Sigmoid colon (tissue), 4 donors: ENCODE measurements around the gene LBX2.

Source experiments
- EP300 ChIP-seq, 4 donors: sonication (generic); formaldehyde crosslinking; IDR thresholded peaks; one replicate each; pipeline ENCODE4 v1.6.1; 2017; ENCODE audit warnings: antibody characterized with exemption in 4 of 4
- POLR2A ChIP-seq, 2 donors: fragments of 450-650 bp; IDR thresholded peaks; one replicate each; pipeline ENCODE4 v1.6.1; 2016; ENCODE audit warnings: antibody characterized with exemption in 2 of 2, mild to moderate bottlenecking in 2 of 2, moderate library complexity in 2 of 2
- POLR2AphosphoS5 ChIP-seq, 4 donors: sonication (generic); formaldehyde crosslinking; IDR thresholded peaks; one replicate each; pipeline ENCODE4 v1.6.1; 2017; ENCODE audit warnings: antibody characterized with exemption in 4 of 4
- TF ChIP-seq, protein P1 (sequence below), 4 experiments: fragments of 450-650 bp in 3 of 4; fragments of 200-600 bp in 1 of 4; IDR thresholded peaks; one replicate each; pipeline ENCODE4 v1.5.1; 2016 to 2019; ENCODE audit warnings: antibody characterized with exemption in 4 of 4, mild to moderate bottlenecking in 3 of 4, moderate library complexity in 2 of 4

DNA sequence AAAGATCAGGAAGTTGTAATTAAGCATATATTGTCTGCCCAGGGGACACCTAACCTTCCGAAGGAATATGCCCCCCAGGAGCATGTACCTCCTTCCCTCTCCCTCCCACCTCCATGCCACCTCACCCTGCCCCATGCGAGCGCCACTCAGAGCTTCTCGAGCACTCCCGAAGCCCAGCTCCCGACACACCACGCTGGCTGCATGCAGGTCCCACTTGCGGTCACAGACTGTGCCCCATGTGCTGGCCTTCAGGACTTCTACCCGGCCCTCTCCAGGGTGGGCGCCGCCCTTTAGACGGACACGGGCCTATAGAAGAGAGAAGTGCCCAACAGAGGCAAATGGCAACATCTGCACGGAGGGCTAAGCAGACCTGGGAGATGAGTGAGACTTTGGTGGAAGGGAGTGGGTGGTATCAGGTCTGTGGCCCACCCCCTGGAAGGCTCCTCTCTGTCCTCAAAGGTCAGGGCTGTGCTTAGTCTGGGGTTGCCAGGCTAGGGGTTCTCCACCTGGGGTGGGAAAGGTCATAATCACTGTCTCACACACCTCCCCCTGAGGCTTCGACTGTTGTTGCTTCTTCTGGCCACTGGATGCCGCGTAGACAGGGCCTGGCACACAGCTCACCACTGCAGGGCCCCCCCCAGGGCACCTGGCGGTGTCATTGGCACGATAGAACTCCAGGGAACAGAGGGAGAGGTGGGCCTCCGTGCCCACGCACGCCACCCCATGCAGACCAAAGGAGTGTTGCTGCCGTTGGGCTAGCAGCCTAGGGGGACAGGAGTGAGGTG, 37.0 kb upstream of the LBX2 start:
- TF ChIP-seq POLR2A (IDR thresholded peaks at IDR 0.05): no peak
- TF ChIP-seq POLR2AphosphoS5 (IDR thresholded peaks at IDR 0.05): no peak
- TF ChIP-seq, protein P1, sequence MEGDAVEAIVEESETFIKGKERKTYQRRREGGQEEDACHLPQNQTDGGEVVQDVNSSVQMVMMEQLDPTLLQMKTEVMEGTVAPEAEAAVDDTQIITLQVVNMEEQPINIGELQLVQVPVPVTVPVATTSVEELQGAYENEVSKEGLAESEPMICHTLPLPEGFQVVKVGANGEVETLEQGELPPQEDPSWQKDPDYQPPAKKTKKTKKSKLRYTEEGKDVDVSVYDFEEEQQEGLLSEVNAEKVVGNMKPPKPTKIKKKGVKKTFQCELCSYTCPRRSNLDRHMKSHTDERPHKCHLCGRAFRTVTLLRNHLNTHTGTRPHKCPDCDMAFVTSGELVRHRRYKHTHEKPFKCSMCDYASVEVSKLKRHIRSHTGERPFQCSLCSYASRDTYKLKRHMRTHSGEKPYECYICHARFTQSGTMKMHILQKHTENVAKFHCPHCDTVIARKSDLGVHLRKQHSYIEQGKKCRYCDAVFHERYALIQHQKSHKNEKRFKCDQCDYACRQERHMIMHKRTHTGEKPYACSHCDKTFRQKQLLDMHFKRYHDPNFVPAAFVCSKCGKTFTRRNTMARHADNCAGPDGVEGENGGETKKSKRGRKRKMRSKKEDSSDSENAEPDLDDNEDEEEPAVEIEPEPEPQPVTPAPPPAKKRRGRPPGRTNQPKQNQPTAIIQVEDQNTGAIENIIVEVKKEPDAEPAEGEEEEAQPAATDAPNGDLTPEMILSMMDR (IDR thresholded peaks at IDR 0.05): no peak
- TF ChIP-seq EP300 (IDR thresholded peaks at IDR 0.05): no peak
